Left ventricle myocardium inferior (tissue), 1 donor: ENCODE data around the gene UGT8. TPM values are rescaled to one million over a fixed set of nuclear protein-coding genes. Genes with fewer than 3 reads are reported as not detected.

ENCODE experiments used
- DNase-seq: peaks from one replicate; pipeline ENCODE4 v3.0.0-alpha.2; 2020
- H3K27ac ChIP-seq: fragments of 200-600 bp; replicated peaks from 2 replicates; pipeline ENCODE4 v1.8.0; 2021
- H3K27me3 ChIP-seq: fragments of 200-600 bp; 2 replicates; pipeline ENCODE4 v1.8.0; 2021; ENCODE audit warnings: low read depth
- H3K36me3 ChIP-seq: fragments of 200-600 bp; 2 replicates; pipeline ENCODE4 v1.8.0; 2021
- H3K4me1 ChIP-seq: fragments of 200-600 bp; 2 replicates; pipeline ENCODE4 v1.8.0; 2021
- H3K4me3 ChIP-seq: fragments of 200-600 bp; 2 replicates; pipeline ENCODE4 v1.8.0; 2021; ENCODE audit warnings: mild to moderate bottlenecking, moderate library complexity
- H3K9me3 ChIP-seq: fragments of 200-600 bp; replicated peaks from 2 replicates; pipeline ENCODE4 v1.8.0; 2021
- intact Hi-C: fragments of 100-400 bp; cut with micrococcal nuclease; formaldehyde crosslinking; loops from one replicate; pipeline ENCODE4 v1.11.0; 2022
- total RNA-seq: library from RNA; stranded (reverse); fragmentation: NEBNext Ultra II Directional; extraction: Animal tissue kit (Norgen Biotek cat#: 25700); gene quantifications from one replicate; pipeline ENCODE4 v1.2.1, GENCODE V29; 2021
- TF ChIP-seq, protein P1 (sequence below): fragments of 200-600 bp; IDR thresholded peaks from 2 replicates; pipeline ENCODE4 v1.8.0; 2021; ENCODE audit warnings: antibody characterized with exemption, mild to moderate bottlenecking, borderline replicate concordance
- donor health status: DM: no; HTN: yes; CAD: no; lungs with severe emphysema.

Gene UGT8
- total RNA-seq, 1 donor from 2014 or later, result not detected

DNA sequence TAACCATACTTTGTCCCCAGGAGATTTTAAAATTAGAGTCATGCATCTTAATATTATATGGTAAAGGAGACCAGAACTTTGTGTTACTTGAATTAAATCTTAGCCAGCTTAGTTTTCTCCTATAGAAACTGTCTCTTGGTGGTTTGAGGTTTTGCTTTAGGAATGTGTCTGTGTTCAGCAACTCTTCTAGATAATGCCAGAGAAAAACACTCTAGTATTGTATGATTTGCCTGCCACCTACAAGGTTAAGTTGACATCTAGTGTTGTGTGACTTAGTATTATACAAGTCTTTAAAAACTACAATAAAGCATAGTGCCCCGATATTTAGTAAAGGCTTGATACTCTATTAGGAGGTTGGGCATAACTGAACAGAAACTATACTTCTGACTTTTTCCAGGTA, 2.1 kb downstream of the UGT8 start:
- no peak for DNase-seq
- H3K27me3 ChIP-seq, result peaks cover 51% of the 10 kb centered on the region
- no peak overlapping the region for H3K27ac ChIP-seq
- peaks cover 23% of the 10 kb centered on the region for H3K4me1 ChIP-seq
- no peaks in the 10 kb centered on the region for H3K36me3 ChIP-seq
- no peak overlapping the region for H3K4me3 ChIP-seq
- no peaks in the 10 kb centered on the region for H3K9me3 ChIP-seq
- intact Hi-C loops, result no loop called here
- TF ChIP-seq, protein P1, sequence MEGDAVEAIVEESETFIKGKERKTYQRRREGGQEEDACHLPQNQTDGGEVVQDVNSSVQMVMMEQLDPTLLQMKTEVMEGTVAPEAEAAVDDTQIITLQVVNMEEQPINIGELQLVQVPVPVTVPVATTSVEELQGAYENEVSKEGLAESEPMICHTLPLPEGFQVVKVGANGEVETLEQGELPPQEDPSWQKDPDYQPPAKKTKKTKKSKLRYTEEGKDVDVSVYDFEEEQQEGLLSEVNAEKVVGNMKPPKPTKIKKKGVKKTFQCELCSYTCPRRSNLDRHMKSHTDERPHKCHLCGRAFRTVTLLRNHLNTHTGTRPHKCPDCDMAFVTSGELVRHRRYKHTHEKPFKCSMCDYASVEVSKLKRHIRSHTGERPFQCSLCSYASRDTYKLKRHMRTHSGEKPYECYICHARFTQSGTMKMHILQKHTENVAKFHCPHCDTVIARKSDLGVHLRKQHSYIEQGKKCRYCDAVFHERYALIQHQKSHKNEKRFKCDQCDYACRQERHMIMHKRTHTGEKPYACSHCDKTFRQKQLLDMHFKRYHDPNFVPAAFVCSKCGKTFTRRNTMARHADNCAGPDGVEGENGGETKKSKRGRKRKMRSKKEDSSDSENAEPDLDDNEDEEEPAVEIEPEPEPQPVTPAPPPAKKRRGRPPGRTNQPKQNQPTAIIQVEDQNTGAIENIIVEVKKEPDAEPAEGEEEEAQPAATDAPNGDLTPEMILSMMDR, result no peak

DNA sequence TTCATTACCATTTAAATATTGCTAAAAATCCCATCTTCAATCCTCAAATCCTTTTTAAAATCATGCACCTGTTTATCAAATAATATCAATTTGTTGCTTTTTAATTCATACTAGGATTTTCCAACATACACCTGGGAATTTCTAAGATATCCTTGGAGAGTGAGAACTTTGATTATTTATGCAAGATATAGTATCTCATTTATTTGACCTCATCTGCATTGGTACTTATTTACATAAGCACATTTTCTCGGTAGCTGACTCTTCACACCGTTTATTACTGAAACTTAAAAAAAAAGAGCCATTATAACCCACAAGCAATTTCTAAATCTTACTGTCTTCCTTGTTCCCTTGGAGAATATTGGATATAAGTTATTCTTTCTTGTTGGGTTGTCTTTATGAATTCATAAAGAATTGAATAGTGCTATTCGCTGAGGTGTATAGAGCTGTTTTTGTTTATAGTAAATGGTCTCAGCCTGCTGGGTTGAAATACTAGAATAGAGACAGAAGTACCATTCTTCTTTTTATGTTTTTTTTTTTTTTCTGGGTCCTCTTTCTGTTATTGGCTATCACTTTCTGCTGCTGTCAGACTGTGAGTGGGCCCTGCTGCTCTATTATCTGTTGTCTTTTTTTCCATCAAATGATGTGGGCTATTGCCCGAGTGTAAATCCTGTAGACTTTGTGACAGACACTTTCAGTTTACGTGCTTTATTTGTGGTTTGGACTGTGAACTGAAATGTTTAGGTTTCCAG, 2.9 kb downstream of the UGT8 start:
- Histone ChIP-seq H3K27ac (no peak overlapping the region), H3K9me3 (no peaks in the 10 kb centered on the region), H3K4me1 (peaks cover 23% of the 10 kb centered on the region), H3K36me3 (no peaks in the 10 kb centered on the region), H3K4me3 (no peak overlapping the region), H3K27me3 (peaks cover 43% of the 10 kb centered on the region)
- intact Hi-C loops, result no loop called here
- TF ChIP-seq, protein P1, result no peak
- no peak for DNase-seq

DNA sequence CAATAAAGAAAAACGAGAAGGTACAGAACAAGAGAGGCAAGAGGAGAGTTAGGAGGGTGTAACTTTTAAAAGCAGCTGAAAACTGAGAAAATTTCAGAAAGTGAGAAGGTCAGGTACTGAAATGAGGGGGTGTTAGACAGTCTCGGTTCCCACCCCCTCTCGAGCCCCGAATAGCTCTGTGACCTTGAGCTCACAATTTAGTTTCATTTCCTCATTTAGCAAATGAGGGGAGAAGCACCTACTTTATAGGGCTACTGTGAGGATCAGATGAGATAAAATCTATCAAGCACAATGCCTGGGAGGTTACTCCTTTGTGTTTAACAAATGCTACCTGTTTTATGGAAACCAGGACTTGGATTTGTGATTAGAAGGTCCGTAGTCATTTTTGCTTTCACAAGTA, 4.9 kb downstream of the UGT8 start:
- intact Hi-C loops, result no loop called here
- no peaks in the 10 kb centered on the region for H3K36me3 ChIP-seq
- no peaks in the 10 kb centered on the region for H3K9me3 ChIP-seq
- H3K27ac ChIP-seq, result no peak overlapping the region
- H3K4me3 ChIP-seq, result no peak overlapping the region
- H3K4me1 ChIP-seq, result peaks cover 14% of the 10 kb centered on the region
- TF ChIP-seq, protein P1, result no peak
- H3K27me3 ChIP-seq, result peaks cover 23% of the 10 kb centered on the region
- no peak for DNase-seq

DNA sequence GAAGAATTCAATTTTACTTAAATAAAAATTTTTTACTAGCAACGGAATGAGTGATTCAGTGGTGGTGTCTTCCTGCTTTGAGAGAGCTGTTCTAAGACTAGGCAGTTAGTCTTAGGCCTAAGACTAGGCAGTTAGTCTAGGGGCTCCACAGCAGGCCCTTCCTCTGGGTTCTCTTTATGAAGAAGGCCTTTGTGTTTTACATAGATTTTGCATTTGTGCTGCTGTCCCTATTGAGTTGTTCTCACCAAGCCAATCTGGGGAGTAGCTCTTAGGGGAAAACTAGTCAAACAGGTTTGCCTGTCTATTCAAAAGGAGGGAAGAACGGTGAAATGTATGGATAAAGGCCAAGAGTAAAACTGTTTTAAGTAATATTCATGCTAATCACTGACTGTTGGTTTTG, 7.6 kb downstream of the UGT8 start:
- H3K27ac ChIP-seq, result no peak overlapping the region
- H3K36me3 ChIP-seq, result no peaks in the 10 kb centered on the region
- intact Hi-C loops, result no loop called here
- TF ChIP-seq, protein P1, result no peak
- no peak for DNase-seq
- no peak overlapping the region for H3K4me3 ChIP-seq
- H3K9me3 ChIP-seq, result no peaks in the 10 kb centered on the region
- H3K27me3 ChIP-seq, result no peaks in the 10 kb centered on the region
- H3K4me1 ChIP-seq, result no peaks in the 10 kb centered on the region

DNA sequence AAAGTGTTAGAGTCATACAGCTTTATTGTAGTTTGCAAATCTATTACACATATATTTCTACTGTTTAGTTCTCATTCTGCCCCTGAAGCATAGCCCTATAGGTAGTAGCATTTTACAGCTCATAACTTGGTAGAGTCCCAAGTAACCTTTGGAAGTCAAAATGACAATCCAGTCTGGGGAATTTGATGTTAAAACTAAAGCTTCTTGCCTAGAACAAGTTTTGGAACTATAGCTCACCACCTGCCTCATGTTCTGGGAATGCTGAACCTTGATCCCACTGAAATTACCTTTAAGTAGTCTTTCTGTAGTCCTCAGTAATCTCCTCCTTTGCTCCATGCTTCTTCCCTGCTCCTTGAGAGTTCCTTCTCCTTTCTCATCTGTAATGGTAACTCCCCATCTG, 8.4 kb downstream of the UGT8 start:
- Histone ChIP-seq H3K4me3 (no peak overlapping the region), H3K27ac (no peak overlapping the region), H3K9me3 (no peaks in the 10 kb centered on the region), H3K4me1 (no peaks in the 10 kb centered on the region), H3K36me3 (no peaks in the 10 kb centered on the region), H3K27me3 (no peaks in the 10 kb centered on the region)
- DNase-seq, result no peak
- TF ChIP-seq, protein P1, result no peak
- intact Hi-C loops, result no loop called here
